Sigmoid colon (tissue), 7 donors: Measurements from ENCODE around the gene CARM1. TPM values are rescaled to one million over a fixed set of nuclear protein-coding genes. Genes with fewer than 3 reads are reported as not detected.
"Not testable (repeated sequence)": the region's sequence is repeated elsewhere in the genome, so short reads cannot be mapped to it uniquely, and the experiment has no call there.

Source experiments
- DNase-seq: peaks from one replicate; pipeline ENCODE4 v3.0.0-alpha.2; 2019
- H3K27ac ChIP-seq, 4 donors: fragments of 200-600 bp; sonication (generic); one replicate each; pipeline ENCODE4 v1.5.1; 2016 to 2019; ENCODE audit warnings: mild to moderate bottlenecking in 1 of 4
- H3K27me3 ChIP-seq, 3 donors: fragments of 200-600 bp; sonication (generic); one replicate each; pipeline ENCODE4 v1.5.1; 2019; ENCODE audit warnings: mild to moderate bottlenecking in 1 of 3
- H3K36me3 ChIP-seq, 4 donors: fragments of 200-600 bp; sonication (generic); one replicate each; pipeline ENCODE4 v1.5.1; 2016 to 2019
- H3K4me1 ChIP-seq, 4 donors: fragments of 200-600 bp; sonication (generic); one replicate each; pipeline ENCODE4 v1.5.1; 2017 to 2019
- H3K4me3 ChIP-seq, 4 donors: fragments of 200-600 bp; sonication (generic); one replicate each; pipeline ENCODE4 v1.5.1; 2017 to 2019; ENCODE audit warnings: mild to moderate bottlenecking in 2 of 4, moderate library complexity in 1 of 4
- H3K9me3 ChIP-seq, 4 donors: fragments of 200-600 bp in 3 of 4; sonication (generic) in 3 of 4; one replicate each; pipeline versions ENCODE4 v1.5.1 to v1.6.1; 2013 to 2019
- EP300 ChIP-seq, 4 donors: sonication (generic); formaldehyde crosslinking; IDR thresholded peaks; one replicate each; pipeline ENCODE4 v1.6.1; 2017; ENCODE audit warnings: antibody characterized with exemption in 4 of 4
- POLR2A ChIP-seq, 2 donors: fragments of 450-650 bp; IDR thresholded peaks; one replicate each; pipeline ENCODE4 v1.6.1; 2016; ENCODE audit warnings: antibody characterized with exemption in 2 of 2, mild to moderate bottlenecking in 2 of 2, moderate library complexity in 2 of 2
- POLR2AphosphoS5 ChIP-seq, 4 donors: sonication (generic); formaldehyde crosslinking; IDR thresholded peaks; one replicate each; pipeline ENCODE4 v1.6.1; 2017; ENCODE audit warnings: antibody characterized with exemption in 4 of 4
- WGBS, 2 donors: extraction: QIAGEN DNeasy Blood & Tissue Kit; methylation state at CpG; one replicate each; pipeline ENCODE4 v1.1.7; 2013; 5-methylcytosine and 5-hydroxymethylcytosine counted together
- intact Hi-C: fragments of 100-400 bp; cut with DNase I; formaldehyde crosslinking; loops from one replicate; pipeline ENCODE4 v1.15.1; 2023
- polyA plus RNA-seq, 3 donors: library from polyadenylated mRNA; stranded (reverse); fragments of 200-250 nt; gene quantifications; one replicate each; pipeline ENCODE4 v1.2.3, GENCODE V29; 2013
- total RNA-seq, 4 donors: library from RNA; depleted of rRNA; stranded (reverse); fragments of >200 nt; gene quantifications; one replicate each; pipeline ENCODE4 v1.1.0, GENCODE V29; 2016
- TF ChIP-seq, protein P1 (sequence below), 4 experiments: fragments of 450-650 bp in 3 of 4; fragments of 200-600 bp in 1 of 4; IDR thresholded peaks; one replicate each; pipeline ENCODE4 v1.5.1; 2016 to 2019; ENCODE audit warnings: antibody characterized with exemption in 4 of 4, mild to moderate bottlenecking in 3 of 4, moderate library complexity in 2 of 4
- donor health status: healthy with polysubstance abuse.
- donor health status: Bipolar disorder and iron deficiency.
- donor health status: healthy.

The CARM1 gene
- total and polyA plus RNA-seq, 7 donors = 18.1 to 51.8 (median 21.6) TPM

DNA sequence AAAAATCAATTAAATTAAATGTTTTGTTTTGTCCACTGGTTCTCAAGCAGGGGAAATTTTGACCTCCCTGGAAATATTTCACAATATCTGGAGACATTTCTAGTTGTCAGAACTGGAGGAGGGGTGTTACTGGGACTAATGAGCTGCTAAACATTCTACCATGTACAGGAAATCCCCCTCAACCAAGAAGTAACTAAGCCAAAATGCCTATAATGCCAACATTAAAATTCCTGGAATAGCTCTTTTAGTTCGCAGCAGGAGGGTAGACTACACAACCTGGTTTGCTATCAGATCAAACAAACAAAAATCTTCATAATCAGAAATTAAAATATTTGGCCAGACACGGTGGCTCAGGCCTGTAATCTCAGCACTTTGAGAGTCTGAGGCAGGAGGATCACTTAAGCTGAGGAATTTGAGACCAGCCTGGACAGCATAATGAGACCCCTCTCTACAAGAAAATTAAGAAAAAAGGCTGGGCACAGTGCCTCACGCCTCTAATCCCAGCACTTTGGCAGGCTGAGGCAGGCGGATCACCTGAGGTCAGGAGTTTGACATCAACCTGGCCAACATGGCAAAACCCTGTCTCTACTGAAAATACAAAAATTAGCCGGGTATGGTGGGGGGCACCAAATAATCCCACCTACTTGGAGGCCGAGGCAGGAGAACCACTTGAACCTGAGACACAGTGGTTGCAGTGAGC lies 75.8 kb downstream of the CARM1 start:
- WGBS, 2 donors = 88 to 90% methylated on average over 6 of the region's 6 CpGs
- no peak overlapping the region for H3K4me3 ChIP-seq
- H3K27me3 ChIP-seq = no peaks in the 10 kb centered on the region
- no peaks in the 10 kb centered on the region for H3K9me3 ChIP-seq
- no peak overlapping the region for H3K27ac ChIP-seq
- intact Hi-C loops = loop anchor here (10.0 kb wide), 2 partner anchors 88 to 258 kb away; no protein-coding TSS in a partner anchor
- no peak for DNase-seq
- no peaks in the 10 kb centered on the region for H3K36me3 ChIP-seq
- peaks cover 0 to 4% (median 3%) of the 10 kb centered on the region in 4 donors for H3K4me1 ChIP-seq
- no peak for TF ChIP-seq EP300 (IDR thresholded peaks at IDR 0.05)
- no peak for TF ChIP-seq POLR2A (IDR thresholded peaks at IDR 0.05)
- no peak for TF ChIP-seq POLR2AphosphoS5 (IDR thresholded peaks at IDR 0.05)
- TF ChIP-seq, protein P1, sequence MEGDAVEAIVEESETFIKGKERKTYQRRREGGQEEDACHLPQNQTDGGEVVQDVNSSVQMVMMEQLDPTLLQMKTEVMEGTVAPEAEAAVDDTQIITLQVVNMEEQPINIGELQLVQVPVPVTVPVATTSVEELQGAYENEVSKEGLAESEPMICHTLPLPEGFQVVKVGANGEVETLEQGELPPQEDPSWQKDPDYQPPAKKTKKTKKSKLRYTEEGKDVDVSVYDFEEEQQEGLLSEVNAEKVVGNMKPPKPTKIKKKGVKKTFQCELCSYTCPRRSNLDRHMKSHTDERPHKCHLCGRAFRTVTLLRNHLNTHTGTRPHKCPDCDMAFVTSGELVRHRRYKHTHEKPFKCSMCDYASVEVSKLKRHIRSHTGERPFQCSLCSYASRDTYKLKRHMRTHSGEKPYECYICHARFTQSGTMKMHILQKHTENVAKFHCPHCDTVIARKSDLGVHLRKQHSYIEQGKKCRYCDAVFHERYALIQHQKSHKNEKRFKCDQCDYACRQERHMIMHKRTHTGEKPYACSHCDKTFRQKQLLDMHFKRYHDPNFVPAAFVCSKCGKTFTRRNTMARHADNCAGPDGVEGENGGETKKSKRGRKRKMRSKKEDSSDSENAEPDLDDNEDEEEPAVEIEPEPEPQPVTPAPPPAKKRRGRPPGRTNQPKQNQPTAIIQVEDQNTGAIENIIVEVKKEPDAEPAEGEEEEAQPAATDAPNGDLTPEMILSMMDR (IDR thresholded peaks at IDR 0.05) = no peak

DNA sequence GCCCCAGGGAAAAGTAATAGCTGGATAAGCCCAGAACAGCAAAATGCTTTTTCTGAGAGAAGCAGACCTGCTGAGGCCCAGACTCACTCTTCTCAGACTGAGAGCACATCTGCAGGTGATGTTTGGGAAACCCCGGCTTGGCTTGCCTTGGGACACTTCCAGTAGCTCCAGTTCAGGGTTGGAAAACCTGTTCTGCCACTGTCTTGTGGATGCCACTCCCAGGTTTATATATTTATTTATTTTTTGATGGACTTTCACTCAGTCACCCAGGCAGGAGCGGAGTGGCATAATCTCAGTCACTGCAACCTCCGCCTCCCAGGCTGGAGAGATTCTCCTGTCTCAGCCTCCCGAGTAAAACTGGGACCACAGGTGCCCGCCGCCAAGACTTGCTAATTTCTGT lies 81.5 kb downstream of the CARM1 start:
- intact Hi-C loops = no loop called here
- TF ChIP-seq POLR2AphosphoS5 (IDR thresholded peaks at IDR 0.05) (no peak), POLR2A (IDR thresholded peaks at IDR 0.05) (no peak), EP300 (IDR thresholded peaks at IDR 0.05) (no peak)
- TF ChIP-seq, protein P1 (IDR thresholded peaks at IDR 0.05) = no peak
- H3K27me3 ChIP-seq = no peaks in the 10 kb centered on the region
- H3K27ac ChIP-seq = no peak overlapping the region
- H3K4me1 ChIP-seq = no peaks in the 10 kb centered on the region
- WGBS, 2 donors = 23 to 70% methylated on average over 6 of the region's 6 CpGs
- no peaks in the 10 kb centered on the region for H3K9me3 ChIP-seq
- H3K36me3 ChIP-seq = no peaks in the 10 kb centered on the region
- DNase-seq = no peak
- no peak overlapping the region for H3K4me3 ChIP-seq

DNA sequence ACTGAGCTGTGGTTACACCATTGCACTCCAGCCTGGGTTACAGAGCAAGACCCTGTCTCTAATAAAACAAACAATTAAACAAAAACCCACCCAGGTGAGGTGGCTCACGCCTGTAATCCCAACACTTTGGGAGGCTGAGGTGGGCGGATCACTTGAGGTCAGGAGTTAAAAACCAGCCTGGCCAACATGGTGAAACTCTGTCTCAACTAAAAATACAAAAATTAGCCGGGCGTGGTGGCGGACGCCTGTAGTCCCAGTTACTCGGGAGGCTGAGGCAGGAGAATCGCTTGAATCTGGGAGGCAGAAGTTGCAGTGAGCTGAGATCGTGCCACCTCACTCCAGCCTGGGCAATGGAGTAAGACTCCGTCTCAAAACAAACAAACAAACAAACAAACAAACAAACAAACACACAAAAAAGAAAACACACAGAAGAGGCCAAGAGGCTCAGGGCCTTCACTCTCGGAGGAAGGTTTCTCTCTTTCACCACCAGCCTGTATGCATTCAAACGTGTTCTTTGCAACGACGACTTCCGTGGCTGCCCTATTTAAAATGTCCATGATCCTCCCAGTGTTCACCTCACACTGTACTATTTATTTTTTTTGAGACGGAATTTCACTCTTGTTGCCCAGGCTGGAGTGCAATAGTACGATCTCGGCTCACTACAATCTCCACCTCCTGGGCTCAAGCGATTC lies 88.1 kb downstream of the CARM1 start:
- intact Hi-C loops, H3K9me3 ChIP-seq, DNase-seq, H3K36me3 ChIP-seq, H3K27me3 ChIP-seq: not testable (repeated sequence)
- Histone ChIP-seq H3K4me3 (peak overlapping the region in 2 of 4 donors; percentile 76 to 96), H3K27ac (peak overlapping the region; percentile 92 to 94 (median 94)), H3K4me1 (peaks cover 0 to 34% (median 19%) of the 10 kb centered on the region in 4 donors)
- 93 to 96% methylated on average over 19 of the region's 19 CpGs for WGBS, 2 donors

DNA sequence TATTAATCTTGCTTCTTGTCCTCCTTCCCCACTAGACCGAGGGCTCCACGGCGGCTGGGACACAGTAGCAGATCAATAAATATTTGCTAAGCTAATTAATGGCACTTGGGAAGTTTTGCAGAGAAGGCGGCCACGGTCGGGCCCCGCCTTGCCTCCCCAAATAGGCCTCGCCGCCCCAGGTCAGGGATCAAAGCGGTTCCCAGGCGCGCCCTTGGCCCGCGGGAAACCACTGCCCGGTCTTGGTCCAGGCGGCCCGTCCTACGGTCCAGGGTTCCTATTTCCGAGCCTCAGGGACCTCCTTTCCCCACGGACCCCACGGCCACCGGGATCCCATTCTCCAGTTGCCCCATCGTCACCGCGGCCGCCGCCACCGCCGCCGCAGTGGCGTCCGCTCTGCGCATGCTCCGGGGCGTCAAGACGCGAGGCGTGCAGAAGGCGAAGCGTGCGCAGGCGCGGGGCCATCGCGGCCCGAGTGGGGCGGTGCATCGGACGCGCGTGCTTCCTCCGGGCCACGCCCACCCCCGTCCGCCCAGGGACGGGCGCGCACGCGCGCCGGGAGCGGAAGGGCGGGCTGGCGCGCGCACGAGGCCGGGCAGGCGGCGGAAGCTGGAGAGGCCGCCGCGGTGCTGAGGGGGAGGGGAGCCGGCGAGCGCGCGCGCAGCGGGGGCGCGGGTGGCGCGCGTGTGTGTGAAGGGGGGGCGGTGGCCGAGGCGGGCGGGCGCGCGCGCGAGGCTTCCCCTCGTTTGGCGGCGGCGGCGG lies 89.1 kb downstream of the CARM1 start, which contains the start of gene SMARCA4:
SMARCA4 (plus strand) TSS at position 717 of the 759 bp plus-strand sequence. CDS start 23,122 bp downstream, outside the sequence.
- TF ChIP-seq, protein P1 (IDR thresholded peaks at IDR 0.05) = no peak
- peak; percentile 85 to 94 for TF ChIP-seq POLR2A (IDR thresholded peaks at IDR 0.05)
- TF ChIP-seq POLR2AphosphoS5 (IDR thresholded peaks at IDR 0.05) = peak; percentile 96 to 99 (median 98)
- TF ChIP-seq EP300 (IDR thresholded peaks at IDR 0.05) = no peak
- peak; percentile 98 for DNase-seq
- no peaks in the 10 kb centered on the region for H3K27me3 ChIP-seq
- H3K27ac ChIP-seq = peak within 1 kb of the TSS; percentile 92 to 94 (median 94)
- H3K4me1 ChIP-seq = peaks cover 0 to 34% (median 19%) of the 10 kb centered on the region in 4 donors
- H3K4me3 ChIP-seq = peak within 1 kb of the TSS; percentile 76 to 96 (median 80)
- 0% methylated on average over 100 of the region's 100 CpGs for WGBS, 2 donors
- intact Hi-C loops = no loop called here
- H3K36me3 ChIP-seq = no peaks in the 10 kb centered on the region
- no peaks in the 10 kb centered on the region for H3K9me3 ChIP-seq
